KMS-11 (cell line): ENCODE measurements around the gene OPRM1.

Experiments
- H2AFZ ChIP-seq: fragments of 200-600 bp; sonication (generic); 2 replicates; pipeline ENCODE4 v1.6.1; 2016; ENCODE audit warnings: antibody characterized with exemption, mixed run types, low read depth
- H3K27ac ChIP-seq: fragments of 200-600 bp; sonication (generic); 2 replicates; pipeline ENCODE4 v1.6.1; 2016; ENCODE audit warnings: mild to moderate bottlenecking, mixed run types
- H3K27me3 ChIP-seq: fragments of 200-600 bp; sonication (generic); 2 replicates; pipeline ENCODE4 v1.6.1; 2017; ENCODE audit warnings: mild to moderate bottlenecking, low read depth, mixed run types, moderate library complexity; ENCODE audit not compliant: insufficient read depth
- H3K36me3 ChIP-seq: fragments of 200-600 bp; sonication (generic); 2 replicates; pipeline ENCODE4 v1.6.1; 2017; ENCODE audit warnings: mild to moderate bottlenecking, mixed run types; ENCODE audit not compliant: insufficient read depth
- H3K4me1 ChIP-seq: fragments of 200-600 bp; sonication (generic); 2 replicates; pipeline ENCODE4 v1.6.1; 2016; ENCODE audit warnings: mild to moderate bottlenecking, low read depth, mixed run types; ENCODE audit not compliant: poor library complexity, severe bottlenecking
- H3K4me2 ChIP-seq: fragments of 200-600 bp; sonication (generic); 2 replicates; pipeline ENCODE4 v1.7.0; 2016; ENCODE audit warnings: mild to moderate bottlenecking, mixed run types
- H3K4me3 ChIP-seq: fragments of 200-600 bp; sonication (generic); IDR thresholded peaks from 2 replicates; pipeline ENCODE4 v1.6.1; 2017; ENCODE audit warnings: low read depth, low read length, mixed read lengths; ENCODE audit not compliant: insufficient read depth
- H3K79me2 ChIP-seq: fragments of 200-600 bp; sonication (generic); 2 replicates; pipeline ENCODE4 v1.6.1; 2016; ENCODE audit warnings: low read depth, mixed run types; ENCODE audit not compliant: insufficient read depth
- H3K9ac ChIP-seq: fragments of 200-600 bp; sonication (generic); 2 replicates; pipeline ENCODE4 v1.6.1; 2016; ENCODE audit warnings: mild to moderate bottlenecking, mixed run types
- H4K20me1 ChIP-seq: fragments of 200-600 bp; sonication (generic); 2 replicates; pipeline ENCODE4 v1.6.1; 2016; ENCODE audit warnings: mild to moderate bottlenecking, mixed run types; ENCODE audit not compliant: insufficient read depth
- TF ChIP-seq, protein P1 (sequence below): fragments of 200-600 bp; sonication (generic); conservative IDR thresholded peaks from 2 replicates; pipeline ENCODE4 v1.6.1; 2017; ENCODE audit warnings: low read depth, mild to moderate bottlenecking, antibody characterized with exemption, low read length, moderate library complexity, mixed read lengths

The OPRM1 gene

GRCh38 chr6:153997221-153997620 is 41.8 kb upstream of the OPRM1 start:
- Histone ChIP-seq H3K79me2 (no peaks in the 10 kb centered on the region), H3K27me3 (no peaks in the 10 kb centered on the region), H2AFZ (no peak overlapping the region), H3K4me1 (no peaks in the 10 kb centered on the region), H4K20me1 (no peaks in the 10 kb centered on the region), H3K27ac (no peak overlapping the region), H3K4me2 (no peak overlapping the region), H3K9ac (no peak overlapping the region), H3K4me3 (no peak overlapping the region), H3K36me3 (no peaks in the 10 kb centered on the region)
- TF ChIP-seq, protein P1, sequence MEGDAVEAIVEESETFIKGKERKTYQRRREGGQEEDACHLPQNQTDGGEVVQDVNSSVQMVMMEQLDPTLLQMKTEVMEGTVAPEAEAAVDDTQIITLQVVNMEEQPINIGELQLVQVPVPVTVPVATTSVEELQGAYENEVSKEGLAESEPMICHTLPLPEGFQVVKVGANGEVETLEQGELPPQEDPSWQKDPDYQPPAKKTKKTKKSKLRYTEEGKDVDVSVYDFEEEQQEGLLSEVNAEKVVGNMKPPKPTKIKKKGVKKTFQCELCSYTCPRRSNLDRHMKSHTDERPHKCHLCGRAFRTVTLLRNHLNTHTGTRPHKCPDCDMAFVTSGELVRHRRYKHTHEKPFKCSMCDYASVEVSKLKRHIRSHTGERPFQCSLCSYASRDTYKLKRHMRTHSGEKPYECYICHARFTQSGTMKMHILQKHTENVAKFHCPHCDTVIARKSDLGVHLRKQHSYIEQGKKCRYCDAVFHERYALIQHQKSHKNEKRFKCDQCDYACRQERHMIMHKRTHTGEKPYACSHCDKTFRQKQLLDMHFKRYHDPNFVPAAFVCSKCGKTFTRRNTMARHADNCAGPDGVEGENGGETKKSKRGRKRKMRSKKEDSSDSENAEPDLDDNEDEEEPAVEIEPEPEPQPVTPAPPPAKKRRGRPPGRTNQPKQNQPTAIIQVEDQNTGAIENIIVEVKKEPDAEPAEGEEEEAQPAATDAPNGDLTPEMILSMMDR, result no peak

GRCh38 chr6:154001494-154002285 is 37.4 kb upstream of the OPRM1 start:
- Histone ChIP-seq H3K36me3 (no peaks in the 10 kb centered on the region), H3K79me2 (no peaks in the 10 kb centered on the region), H3K9ac (no peak overlapping the region), H3K4me3 (no peak overlapping the region), H4K20me1 (no peaks in the 10 kb centered on the region), H3K4me2 (no peak overlapping the region), H3K4me1 (no peaks in the 10 kb centered on the region), H3K27ac (no peak overlapping the region), H2AFZ (no peak overlapping the region), H3K27me3 (no peaks in the 10 kb centered on the region)
- TF ChIP-seq, protein P1, result no peak

DNA sequence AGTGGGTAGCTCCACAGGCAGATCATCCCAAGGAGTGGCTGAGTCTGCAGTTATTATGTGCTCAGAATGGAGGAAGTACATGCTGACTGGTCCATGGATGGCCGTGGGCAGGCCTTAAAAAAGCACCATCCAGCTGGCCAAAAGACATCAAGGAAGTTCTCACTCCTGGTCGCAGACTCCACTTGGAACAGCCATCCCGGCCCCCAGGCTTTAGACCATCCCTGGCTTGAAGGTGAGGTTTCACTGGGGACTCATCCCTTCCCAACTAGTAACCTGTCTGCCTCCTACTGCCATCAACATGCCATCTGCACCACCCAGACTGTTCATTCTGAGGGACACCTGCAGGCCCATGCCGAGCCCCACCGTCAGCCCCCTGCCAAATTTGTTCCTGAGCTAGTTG is 36.1 kb upstream of the OPRM1 start:
- no peak overlapping the region for H3K4me3 ChIP-seq
- TF ChIP-seq, protein P1, result no peak
- no peak overlapping the region for H2AFZ ChIP-seq
- no peaks in the 10 kb centered on the region for H3K4me1 ChIP-seq
- H3K4me2 ChIP-seq, result no peak overlapping the region
- no peaks in the 10 kb centered on the region for H3K36me3 ChIP-seq
- H3K27me3 ChIP-seq, result no peaks in the 10 kb centered on the region
- no peaks in the 10 kb centered on the region for H3K79me2 ChIP-seq
- H3K27ac ChIP-seq, result no peak overlapping the region
- H3K9ac ChIP-seq, result no peak overlapping the region
- no peaks in the 10 kb centered on the region for H4K20me1 ChIP-seq

GRCh38 chr6:154010371-154010770 is 28.7 kb upstream of the OPRM1 start:
- no peak overlapping the region for H2AFZ ChIP-seq

More at GRCh38 chr6:154010371-154010770, 28.7 kb upstream of the OPRM1 start:
- no peak overlapping the region for H3K4me2 ChIP-seq
- H3K27me3 ChIP-seq, result no peaks in the 10 kb centered on the region
- no peak overlapping the region for H3K4me3 ChIP-seq
- H3K36me3 ChIP-seq, result no peaks in the 10 kb centered on the region
- TF ChIP-seq, protein P1, result no peak
- H3K4me1 ChIP-seq, result no peaks in the 10 kb centered on the region
- H4K20me1 ChIP-seq, result no peaks in the 10 kb centered on the region
- H3K27ac ChIP-seq, result no peak overlapping the region
- H3K9ac ChIP-seq, result no peak overlapping the region
- H3K79me2 ChIP-seq, result no peaks in the 10 kb centered on the region
